Central memory CD8-positive, alpha-beta T cell (primary cell): ENCODE measurements around the gene NCKAP1.

Experiments used
- ATAC-seq: fragments of 150-1000 bp; cut with Tn5 transposase; replicated peaks from 2 replicates; pipeline ENCODE4 v1.10.0; 2022; ENCODE audit warnings: mild to moderate bottlenecking, moderate FRiP score, moderate number of reproducible peaks; ENCODE audit not compliant: poor library complexity, severe bottlenecking; ENCODE audit errors: extremely low read depth
- DNase-seq, 2 donors: peaks; one replicate each; pipeline ENCODE4 v3.0.0; 2021; ENCODE audit warnings: low spot score in 2 of 2
- H3K27ac Mint-ChIP-seq: one replicate; pipeline ENCODE4 v1.8.0; 2022; ENCODE audit warnings: low read depth, mild to moderate bottlenecking, moderate library complexity, mixed read lengths
- H3K27me3 Mint-ChIP-seq: one replicate; pipeline ENCODE4 v1.8.0; 2022; ENCODE audit warnings: mixed read lengths
- H3K36me3 Mint-ChIP-seq: one replicate; pipeline ENCODE4 v1.8.0; 2022; ENCODE audit warnings: mild to moderate bottlenecking, moderate library complexity, mixed read lengths; ENCODE audit not compliant: insufficient read depth
- H3K4me1 Mint-ChIP-seq: one replicate; pipeline ENCODE4 v1.8.0; 2022; ENCODE audit warnings: mixed read lengths
- H3K4me3 Mint-ChIP-seq: one replicate; pipeline ENCODE4 v1.8.0; 2022; ENCODE audit warnings: mild to moderate bottlenecking, moderate library complexity, mixed read lengths
- H3K9me3 Mint-ChIP-seq: one replicate; pipeline ENCODE4 v1.8.0; 2022; ENCODE audit warnings: mixed read lengths

The NCKAP1 gene

DNA sequence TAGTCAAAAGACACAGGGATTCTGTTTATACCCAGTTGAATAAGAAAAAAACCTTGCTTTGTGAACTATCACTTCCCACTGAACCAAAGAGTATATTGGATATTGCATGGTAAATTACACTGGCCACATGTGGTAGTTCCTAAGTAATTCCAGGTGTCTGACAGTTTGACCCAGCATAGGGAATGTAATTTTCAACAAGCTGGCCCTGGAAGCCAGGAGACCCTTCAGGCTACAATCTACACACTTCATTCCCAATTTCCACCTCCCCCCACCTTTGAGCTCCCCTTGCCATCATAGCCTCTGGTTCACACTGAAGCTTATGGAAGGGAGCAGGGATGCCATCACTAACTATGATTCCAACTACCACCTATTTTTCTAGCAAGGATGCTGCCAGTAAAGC, 174.6 kb downstream of the NCKAP1 start:
- peaks cover 16% of the 10 kb centered on the region for H3K4me1 Mint-ChIP-seq
- ATAC-seq (no peak), DNase-seq (no peak)
- no peak overlapping the region for H3K4me3 Mint-ChIP-seq
- H3K27ac Mint-ChIP-seq: no peak overlapping the region
- no peaks in the 10 kb centered on the region for H3K36me3 Mint-ChIP-seq
- peaks cover 70% of the 10 kb centered on the region for H3K27me3 Mint-ChIP-seq
- H3K9me3 Mint-ChIP-seq: no peaks in the 10 kb centered on the region

DNA sequence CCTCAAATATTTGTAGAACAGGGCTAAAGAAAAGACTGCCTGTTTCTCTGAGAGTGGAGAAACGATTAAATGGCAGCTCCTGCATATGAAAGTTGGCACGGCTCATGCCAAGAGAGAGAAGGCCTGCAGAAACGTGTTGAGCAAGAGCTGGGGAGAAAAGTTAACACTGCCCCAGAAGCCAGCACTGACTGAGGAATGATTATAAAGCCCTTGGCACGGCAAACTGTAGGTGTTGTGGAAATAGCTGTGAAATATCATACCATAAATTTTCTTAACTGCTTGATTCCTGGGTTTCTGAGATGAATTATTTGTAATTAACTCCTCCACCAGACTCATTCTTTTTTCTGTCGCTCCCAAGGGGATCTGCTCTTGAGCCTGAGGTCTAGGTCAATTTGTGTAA, 176.2 kb downstream of the NCKAP1 start:
- no peaks in the 10 kb centered on the region for H3K9me3 Mint-ChIP-seq
- H3K4me1 Mint-ChIP-seq: peaks cover 16% of the 10 kb centered on the region
- no peak overlapping the region for H3K4me3 Mint-ChIP-seq
- H3K27ac Mint-ChIP-seq: no peak overlapping the region
- no peak for ATAC-seq
- H3K27me3 Mint-ChIP-seq: peaks cover 63% of the 10 kb centered on the region
- no peak for DNase-seq
- H3K36me3 Mint-ChIP-seq: no peaks in the 10 kb centered on the region

- Mint-ChIP-seq H3K36me3 (no peaks in the 10 kb centered on the region), H3K4me1 (peaks cover 5% of the 10 kb centered on the region)
Measured at GRCh38 chr2:182860858-182861257, 177.4 kb downstream of the NCKAP1 start.

More at GRCh38 chr2:182860858-182861257, 177.4 kb downstream of the NCKAP1 start:
- DNase-seq: no peak
- ATAC-seq: no peak
- H3K4me3 Mint-ChIP-seq: no peak overlapping the region
- H3K9me3 Mint-ChIP-seq: no peaks in the 10 kb centered on the region
- H3K27ac Mint-ChIP-seq: no peak overlapping the region
- peaks cover 52% of the 10 kb centered on the region for H3K27me3 Mint-ChIP-seq
